GM21381 (cell line): ENCODE results near the gene EXOC4.
A peak's percentile ranks its signal among the peaks of the same experiment; 100 is the strongest.
"Not testable (repeated sequence)": the region's sequence is repeated elsewhere in the genome, so short reads cannot be mapped to it uniquely, and the experiment has no call there.

Experiments
- ATAC-seq: cut with Tn5 transposase; IDR thresholded peaks from one replicate; pipeline ENCODE4 v1.9.1; 2021; ENCODE audit warnings: mild to moderate bottlenecking, moderate library complexity; ENCODE audit not compliant: unreplicated experiment

Gene EXOC4

DNA sequence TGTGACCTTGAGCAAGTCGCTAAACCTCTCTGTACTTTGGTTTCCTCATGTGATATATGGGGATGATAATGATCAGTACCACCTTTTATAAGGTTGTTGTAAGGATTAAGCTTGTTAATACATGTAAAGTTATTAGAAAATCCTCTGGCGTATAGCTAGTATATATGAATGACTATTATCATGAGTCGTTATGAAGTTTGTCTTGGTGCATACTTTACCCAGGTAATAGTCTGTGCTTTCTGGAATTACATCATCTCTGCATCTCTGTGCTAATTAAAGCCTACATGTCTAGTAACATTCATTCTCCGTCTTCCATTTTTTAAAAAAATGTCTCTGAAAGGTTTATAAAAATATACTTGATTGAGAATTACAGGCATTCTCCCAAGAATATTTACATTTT, 524.8 kb downstream of the EXOC4 start:
- no peak for ATAC-seq

DNA sequence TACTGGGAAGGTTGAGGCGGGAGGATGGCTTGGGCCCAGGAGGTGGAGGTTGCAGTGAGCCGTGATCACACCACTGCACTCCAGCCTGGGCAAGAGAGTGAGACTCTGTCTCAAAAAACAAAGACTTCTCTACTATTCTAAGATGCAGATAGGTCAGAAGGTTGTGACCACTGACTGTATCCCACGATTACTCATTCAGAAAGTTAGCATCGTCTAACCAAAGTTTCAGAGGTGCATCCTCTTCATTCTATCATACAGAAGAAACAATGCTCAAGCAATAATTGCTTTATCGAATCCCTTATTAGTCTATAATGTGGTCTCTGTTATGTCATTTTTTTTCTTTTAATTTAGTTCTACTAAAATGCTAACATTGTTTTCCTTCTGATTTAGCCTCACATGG, 525.6 kb downstream of the EXOC4 start:
- peak; percentile 93 for ATAC-seq

DNA sequence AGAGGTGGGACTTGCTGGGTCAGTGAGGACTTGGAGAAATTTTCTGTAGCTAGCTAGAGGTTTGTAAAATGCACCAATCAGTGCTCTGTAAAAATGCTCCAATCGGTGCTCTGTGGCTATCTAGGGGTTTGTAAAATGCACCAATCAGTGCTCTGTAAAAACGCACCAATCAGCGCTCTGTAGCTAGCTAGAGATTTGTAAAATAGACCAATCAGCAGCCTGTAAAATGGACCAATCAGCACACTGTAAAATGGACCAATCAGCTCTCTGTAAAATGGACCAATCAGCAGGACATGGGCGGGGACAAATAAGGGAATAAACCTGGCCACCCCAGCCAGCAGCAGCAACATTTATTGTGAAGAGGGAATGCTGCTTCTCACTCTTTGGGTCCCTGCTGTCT, 526.7 kb downstream of the EXOC4 start:
- ATAC-seq: not testable (repeated sequence)

DNA sequence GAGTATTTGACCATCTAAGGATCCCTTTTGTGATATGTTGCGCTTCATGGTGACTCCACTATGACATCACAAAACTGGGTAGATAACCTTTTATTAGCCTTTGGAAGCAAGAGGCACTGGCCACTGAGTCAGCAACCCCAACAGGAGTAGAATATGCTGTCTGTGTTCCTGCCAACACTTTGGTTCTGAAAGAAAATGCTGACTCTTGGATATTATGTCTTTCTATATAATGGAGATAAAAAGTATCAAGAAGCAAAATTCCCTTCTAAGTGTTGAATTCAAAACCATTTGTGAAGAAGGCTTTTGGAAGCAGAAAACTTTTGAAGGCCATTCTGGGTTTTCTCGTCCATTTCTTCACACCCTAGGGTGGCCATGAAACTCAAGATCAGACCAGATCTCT, 528.0 kb downstream of the EXOC4 start:
- no peak for ATAC-seq

DNA sequence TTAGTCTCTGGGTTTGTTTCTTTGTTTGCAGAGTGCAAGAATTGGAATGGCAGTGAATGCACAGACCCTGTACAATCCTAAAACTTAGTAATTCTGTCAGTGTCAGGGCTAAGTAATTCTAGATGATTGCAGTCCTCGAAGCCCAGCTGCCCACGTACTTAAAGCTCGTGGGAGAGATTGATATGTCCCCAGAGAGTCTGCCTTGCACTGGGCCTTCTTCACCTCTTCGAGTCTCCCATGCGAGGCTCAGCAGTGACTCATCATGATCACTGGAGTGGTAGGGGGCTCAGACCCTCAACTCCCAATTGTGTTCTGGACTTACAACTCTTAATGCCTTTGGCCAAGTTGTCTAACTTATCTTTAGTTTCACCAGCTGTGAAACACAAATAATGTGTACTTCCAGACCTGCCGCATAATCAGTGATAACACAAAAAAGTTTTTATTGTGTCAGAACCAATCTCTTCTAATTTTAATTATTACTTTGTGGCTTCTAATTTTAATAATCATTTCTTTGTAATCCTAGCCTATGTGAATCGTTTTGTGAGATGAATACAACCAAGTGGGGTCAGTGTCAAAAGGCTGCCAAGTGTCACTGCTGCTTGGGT, 528.7 kb downstream of the EXOC4 start:
- ATAC-seq: no peak

DNA sequence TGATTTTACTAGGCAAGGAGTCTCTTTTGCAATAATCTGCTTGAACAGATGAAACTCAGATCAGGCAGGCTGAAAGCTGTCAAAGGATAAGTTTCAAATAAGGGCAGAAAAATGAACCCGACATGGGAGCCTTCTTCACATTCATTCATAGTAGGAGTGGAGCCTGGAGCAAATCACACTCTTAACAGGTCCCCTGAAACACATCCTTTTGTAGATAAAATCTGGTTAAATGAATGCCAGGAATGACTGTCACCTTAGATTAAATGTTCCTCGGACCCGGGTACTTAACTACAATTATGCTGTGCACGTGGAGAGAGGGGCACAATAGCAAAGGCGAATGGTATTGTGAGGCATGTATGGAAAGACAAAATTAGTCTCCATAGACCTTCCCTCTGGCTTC, 529.6 kb downstream of the EXOC4 start:
- ATAC-seq: no peak

DNA sequence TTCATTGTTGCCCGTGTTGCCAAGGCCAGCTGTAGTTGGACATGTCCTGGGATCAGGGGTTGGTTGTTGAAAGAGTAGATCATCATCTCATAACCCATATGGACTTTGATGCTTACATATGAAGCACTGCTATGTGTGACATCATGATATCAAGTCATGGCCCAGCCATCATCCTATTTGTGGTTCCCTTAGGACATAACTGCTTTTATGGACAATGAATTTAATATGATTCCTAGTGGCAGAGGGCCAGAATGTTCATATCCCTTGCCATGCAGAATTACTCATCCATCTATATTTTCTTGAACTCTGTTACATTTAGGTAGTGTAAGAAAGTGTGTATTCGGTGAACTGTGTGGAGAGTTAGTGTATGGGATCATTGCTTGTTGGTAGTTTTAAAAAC, 530.4 kb downstream of the EXOC4 start:
- ATAC-seq: no peak

DNA sequence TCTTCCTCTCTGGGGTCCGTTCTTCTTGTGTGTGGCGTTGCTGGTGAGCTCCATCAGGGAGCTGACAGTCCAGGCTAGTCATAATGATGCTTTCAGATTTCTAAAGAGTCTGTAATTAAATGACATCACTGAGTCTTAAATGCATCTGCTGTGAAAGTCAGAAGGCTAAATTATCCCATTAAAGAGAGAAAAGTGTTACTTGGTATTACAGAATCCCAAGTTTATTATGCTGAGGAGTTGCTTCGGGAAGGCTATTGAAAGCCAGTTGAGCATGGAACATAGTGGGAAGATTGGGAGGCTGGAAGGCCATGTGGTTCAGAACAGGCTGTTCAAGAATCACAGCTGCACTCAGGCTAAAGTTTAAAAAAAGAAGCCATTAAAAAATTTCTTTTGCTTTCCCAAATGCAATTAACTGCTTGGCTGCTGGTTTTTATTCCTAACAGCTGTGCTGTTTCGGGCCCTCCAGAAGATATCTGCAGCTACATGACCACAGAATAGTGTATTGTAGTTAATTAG, 531.7 kb downstream of the EXOC4 start:
- no peak for ATAC-seq

DNA sequence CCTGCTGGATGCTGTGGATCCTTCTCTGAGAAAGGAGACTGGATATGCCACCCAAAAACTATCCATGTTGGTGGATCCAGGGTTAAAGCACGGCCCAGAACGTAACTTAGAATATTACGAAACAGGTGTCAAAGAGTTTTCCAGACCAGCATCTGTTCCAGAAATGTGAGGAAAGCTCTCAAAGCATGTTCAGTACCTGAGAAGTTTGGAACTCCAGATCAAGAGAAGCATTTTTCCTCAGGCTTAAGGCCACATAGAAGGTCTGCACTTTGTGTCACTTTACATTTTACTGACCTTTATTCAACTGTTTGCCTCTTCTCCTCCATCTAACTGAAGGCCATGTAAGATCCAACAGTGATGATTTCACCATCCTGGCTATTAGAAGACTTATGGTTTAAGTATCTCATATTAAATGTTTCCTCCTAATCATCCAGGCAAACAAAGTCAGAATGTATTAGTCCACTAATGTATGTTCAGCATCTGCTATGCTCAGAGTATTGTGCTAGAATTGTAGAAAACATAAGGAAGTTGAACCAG, 533.6 kb downstream of the EXOC4 start:
- no peak for ATAC-seq

DNA sequence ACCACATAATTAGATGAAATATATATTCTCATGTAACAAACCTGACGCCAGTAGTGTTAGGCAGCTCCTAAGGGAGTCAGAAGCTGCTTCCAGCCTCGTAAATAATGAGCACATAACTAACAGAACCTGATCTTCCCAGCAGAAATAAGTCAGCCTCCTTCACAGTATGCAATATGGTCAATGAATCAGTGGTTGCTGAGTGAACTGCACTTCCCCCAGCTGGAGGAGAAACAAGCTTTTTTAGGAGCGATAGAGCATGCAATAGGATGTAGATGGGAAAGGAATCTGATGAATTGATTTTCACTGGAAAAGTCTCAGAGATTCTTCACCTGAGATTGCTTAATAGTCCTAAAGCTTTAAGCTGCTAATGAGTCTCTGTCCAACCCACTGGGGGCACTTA, 537.1 kb downstream of the EXOC4 start:
- ATAC-seq: no peak

DNA sequence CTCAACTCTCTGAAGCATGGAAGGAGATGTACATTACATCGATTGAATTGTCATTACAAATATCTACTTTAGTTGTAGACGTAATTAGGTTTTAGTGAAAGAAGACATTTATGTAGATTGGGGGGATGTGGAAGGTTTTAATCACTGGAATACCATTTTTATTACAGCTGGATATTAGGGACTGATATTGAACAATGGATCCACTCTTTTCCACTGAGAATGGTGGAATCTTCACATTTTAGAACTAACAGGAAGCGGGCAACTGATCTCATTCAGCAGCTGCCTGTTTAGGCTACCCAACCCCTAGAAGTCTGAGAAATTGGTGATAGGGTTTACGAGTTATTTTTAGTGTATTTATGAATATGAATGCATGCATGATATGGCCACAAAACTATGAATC, 538.0 kb downstream of the EXOC4 start:
- ATAC-seq: no peak

DNA sequence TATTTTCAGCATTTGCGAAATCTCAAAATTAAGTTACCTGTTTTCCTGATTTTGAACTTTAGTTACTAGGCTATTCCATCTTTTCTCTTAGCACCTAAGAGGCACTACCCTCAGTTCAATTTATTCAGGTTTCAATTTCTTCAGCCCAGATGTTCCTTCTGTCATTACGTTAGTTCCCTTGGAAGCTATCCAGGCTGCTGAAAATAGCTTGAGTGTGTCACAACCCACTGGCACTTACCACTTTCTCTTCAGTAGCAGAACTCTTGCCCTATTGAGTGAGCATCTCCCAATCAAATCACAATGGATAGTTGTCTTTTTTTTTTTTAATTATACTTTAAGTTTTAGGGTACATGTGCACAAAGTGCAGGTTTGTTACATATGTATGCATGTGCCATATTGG, 541.6 kb downstream of the EXOC4 start:
- ATAC-seq: no peak

DNA sequence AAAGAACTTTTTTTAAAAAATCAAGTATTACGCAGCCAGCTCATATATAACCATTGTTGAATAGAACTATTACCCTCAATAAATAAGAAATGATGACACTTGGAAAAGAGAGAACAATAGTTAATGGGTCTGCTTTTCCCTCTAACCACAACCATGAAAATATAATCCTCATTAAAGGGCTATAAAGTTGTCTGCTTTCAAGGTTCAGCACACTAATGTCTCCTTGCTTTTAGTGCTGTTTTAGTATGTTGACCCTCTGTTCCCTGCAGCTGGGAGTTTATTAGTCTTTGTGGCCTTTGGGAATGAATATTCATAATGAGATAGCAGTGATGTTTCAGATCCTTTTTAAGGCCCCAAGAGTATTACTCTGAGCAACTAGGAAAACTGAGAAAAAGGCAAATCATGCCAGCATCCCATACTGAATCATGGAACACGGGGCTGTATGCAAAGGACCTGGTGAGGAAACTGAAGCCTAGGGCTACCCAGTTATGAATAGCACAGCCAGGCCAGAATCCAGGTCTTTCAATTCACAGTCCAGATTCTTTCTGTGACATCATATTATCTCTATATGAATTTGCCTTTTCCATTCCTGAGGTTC, 542.3 kb downstream of the EXOC4 start:
- no peak for ATAC-seq

DNA sequence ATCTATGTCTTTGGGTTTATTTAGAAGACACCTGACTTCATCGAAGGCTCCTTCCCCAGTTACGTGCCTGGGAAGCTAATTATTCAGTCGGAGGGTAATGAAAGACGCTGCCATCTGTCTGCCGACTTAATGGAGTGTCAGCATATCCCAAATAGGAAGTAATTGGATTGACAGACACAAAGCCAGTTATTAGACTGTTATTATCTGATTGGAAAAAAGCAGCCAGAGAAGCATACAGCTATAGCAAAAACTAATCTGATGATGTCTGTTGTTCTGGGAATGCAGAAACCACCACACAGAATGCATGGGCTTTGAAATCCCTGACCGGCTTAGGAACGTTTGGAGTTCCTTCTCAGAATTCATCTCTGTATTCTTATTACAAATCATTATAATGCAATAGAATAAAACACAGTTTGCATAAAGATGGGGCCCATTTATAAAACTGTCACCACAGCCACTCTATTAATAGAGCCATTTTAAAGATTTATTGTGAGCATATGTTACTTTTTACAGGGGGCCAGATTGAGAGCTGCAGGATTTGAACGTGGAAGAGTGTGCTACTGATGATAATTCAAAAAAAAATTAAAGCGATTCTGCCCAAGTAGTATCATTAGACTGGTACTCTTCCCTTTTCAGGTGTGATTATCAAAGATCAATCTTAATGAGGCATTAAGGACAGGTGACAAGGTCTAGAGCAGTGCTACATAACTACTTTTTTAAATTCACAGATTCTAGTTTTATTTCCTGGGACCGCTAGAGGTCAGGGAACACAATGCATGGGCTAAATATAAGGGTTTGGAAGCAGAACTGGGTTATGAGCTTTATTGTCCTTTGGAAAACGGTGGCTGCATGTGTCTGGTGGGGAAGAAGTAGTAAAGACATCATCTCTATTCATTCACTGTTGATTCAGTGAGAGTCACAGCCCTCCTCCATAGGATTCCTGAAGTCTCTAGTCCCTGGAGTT, 544.2 kb downstream of the EXOC4 start:
- no peak for ATAC-seq

DNA sequence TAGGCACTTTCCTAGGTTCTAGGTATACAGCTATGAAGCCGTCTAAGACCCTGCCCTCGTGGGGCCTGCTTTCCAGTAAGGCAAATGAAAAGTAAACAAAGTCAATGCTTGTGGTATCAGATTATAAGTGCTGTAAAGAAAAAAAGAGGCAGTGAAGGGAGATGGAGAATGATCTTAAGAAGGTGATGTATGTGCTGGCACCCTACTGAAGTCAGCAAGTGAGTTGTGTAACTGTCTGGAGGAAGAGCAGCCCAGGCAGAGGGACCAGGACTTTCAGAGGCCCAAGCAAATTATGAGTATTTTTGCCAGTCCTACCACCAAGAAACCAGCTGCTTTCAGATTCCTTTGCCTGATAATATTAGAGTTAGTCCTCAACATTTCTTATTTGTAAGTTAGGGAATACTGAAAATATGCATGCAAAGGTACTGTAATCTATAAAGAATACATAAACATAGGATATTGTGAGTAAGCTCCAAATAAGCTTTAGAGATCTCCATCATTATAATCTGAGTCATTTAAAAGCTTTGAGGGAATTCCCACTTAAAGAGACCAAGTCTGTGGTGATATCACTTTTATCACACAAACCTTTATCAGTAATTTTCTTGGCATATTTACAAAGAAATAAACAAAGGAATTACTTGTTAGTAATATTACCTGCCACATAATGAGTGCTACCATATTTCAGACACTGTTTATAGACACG, 545.1 kb downstream of the EXOC4 start:
- no peak for ATAC-seq

DNA sequence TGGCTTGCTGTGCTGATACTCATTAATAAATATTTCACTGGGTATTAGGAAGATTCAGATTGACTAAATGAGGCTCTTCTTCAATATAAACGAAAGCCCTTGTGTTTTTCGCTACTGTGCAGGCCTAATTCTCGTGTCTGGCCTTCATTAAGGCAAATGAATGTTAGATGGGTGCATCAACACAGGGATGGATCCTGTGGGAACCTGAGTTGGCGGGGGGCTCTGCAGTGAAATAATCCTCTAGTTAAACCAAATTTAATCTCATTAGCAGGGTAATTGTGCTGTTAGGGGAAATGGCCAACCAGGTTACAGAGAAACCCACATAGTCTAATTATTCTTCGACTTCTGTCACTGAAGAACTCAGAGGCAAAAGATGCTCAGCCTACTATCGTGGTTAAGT, 548.5 kb downstream of the EXOC4 start:
- ATAC-seq: no peak

DNA sequence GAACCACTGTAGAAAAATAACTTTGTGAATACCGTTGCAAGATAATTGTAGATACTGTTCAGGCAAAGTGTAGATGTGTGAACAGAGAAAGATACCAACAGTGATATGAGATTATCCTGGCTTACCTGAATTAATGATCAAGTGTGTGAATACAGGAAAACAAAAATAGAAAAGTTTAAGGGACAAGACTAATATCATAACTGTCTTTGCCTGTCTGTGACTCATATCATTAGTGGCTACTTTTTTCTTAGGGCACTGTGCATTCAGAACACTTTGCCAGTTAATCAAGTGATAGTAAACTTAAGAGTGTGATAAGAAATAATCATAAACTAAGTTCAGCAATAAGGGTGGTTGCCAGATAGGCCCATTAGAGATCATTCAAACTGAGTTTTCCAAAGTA, 551.2 kb downstream of the EXOC4 start:
- ATAC-seq: no peak

DNA sequence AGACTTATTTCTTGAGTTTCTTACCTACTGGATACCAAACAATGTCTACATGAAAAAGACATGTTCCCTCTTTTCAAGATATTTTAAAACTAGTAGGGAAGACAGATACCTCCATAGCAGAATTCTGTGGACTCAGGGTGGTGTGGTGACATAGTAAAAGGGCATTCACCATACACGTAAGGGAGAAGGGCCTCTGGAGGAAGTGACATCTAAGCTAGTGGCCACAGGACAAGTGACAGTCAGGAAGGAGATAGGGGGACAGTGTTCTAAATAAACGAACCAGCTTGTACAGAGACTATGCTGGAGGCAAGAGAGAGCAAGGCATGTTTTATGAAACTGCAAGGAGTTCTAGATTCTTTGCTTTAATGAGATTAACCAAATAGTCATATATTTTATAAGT, 552.5 kb downstream of the EXOC4 start:
- no peak for ATAC-seq

DNA sequence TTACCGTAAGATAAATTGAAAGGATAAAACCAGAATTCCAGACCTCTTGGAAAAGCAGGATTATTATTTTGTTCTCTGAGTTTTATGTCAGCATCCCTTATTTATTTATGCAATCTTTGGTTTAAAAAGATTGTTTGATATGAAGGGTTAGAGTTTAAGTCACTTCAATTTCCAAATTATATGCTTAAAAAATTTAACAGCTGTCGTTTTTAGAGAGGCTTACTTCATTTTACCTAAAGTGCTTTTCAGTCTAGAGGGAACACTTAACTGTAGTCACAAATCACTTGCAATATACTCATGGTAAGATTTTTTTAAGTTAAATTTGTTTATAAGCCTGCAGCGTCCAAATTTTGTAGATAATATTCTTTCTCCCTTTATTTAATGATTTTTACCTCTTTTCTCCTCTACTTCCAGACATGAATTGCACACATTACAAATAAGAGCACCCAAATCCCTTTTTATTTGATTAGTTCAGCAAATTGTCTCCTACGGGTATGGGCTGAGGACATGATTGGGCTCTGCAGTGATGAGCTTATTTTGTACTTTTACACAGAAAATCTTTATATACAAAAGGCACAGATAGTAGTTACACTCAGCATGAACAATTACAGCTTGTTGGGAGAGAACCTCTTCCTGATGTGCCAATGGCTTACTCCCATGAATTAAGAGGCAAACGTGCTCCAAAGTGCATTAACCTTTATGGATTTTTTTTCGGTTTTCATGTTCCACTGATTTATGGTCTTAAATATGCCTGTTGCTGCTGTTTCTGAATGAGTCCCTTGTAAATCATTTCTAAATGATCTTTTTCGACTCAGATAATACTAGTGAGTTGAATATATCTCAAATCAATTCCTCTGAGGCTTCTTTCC, 555.0 kb downstream of the EXOC4 start:
- no peak for ATAC-seq

DNA sequence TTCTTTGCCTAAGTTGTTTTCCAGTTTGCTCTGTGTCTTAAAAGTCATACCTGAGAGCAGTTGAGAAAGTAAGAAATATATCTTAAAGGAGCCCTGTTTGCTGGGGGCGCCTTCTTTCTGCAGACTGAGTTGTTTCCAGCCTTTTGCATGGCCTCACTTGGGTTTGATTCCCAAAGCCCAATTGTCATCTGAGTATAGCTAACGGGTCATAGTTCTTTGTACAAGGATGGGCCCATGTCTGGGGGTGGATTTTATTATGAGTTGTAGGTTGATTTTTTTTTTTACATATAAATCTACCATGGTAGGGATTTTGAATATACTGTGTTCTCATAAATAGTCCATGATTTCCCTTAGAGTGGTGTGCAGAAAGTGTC, 555.6 kb downstream of the EXOC4 start:
- no peak for ATAC-seq
